Neuronal stem cell (in vitro differentiated cells): Measurements from ENCODE around the gene COPS7A.
"Not testable (repeated sequence)": the region's sequence is repeated elsewhere in the genome, so short reads cannot be mapped to it uniquely, and the experiment has no call there.

ENCODE experiments used
- DNase-seq: peaks from one replicate; pipeline ENCODE4 v3.0.0-alpha.2; 2013; ENCODE audit warnings: low spot score
- H2AFZ ChIP-seq: one replicate; pipeline ENCODE4 v1.6.1; 2013; ENCODE audit warnings: mild to moderate bottlenecking, low read length, inconsistent platforms
- H2AK5ac ChIP-seq: 2 replicates; pipeline ENCODE4 v1.6.1; 2013; ENCODE audit warnings: low read depth, mild to moderate bottlenecking, inconsistent platforms, low read length, moderate library complexity, mixed read lengths
- H2BK120ac ChIP-seq: 2 replicates; pipeline ENCODE4 v1.6.1; 2013; ENCODE audit warnings: low read depth, mild to moderate bottlenecking, inconsistent platforms, low read length, moderate library complexity, mixed read lengths
- H2BK12ac ChIP-seq: one replicate; pipeline ENCODE4 v1.6.1; 2013; ENCODE audit warnings: low read length, inconsistent platforms
- H2BK15ac ChIP-seq: 2 replicates; pipeline ENCODE4 v1.6.1; 2013; ENCODE audit warnings: mild to moderate bottlenecking, low read length, inconsistent platforms, mixed read lengths
- H2BK5ac ChIP-seq: one replicate; pipeline ENCODE4 v1.6.1; 2013; ENCODE audit warnings: inconsistent platforms, mild to moderate bottlenecking, low read length, moderate library complexity
- H3K14ac ChIP-seq: one replicate; pipeline ENCODE4 v1.6.1; 2013; ENCODE audit warnings: low read length, inconsistent platforms
- H3K18ac ChIP-seq: 2 replicates; pipeline ENCODE4 v1.6.1; 2013; ENCODE audit warnings: low read length, inconsistent platforms
- H3K23ac ChIP-seq: 2 replicates; pipeline ENCODE4 v1.6.1; 2013; ENCODE audit warnings: low read depth, mild to moderate bottlenecking, mixed read lengths, low read length, inconsistent platforms; ENCODE audit not compliant: poor library complexity
- H3K27ac ChIP-seq: replicated peaks from 3 replicates; pipeline ENCODE4 v1.5.1; 2013; ENCODE audit warnings: low read length, inconsistent platforms
- H3K27me3 ChIP-seq, 3 experiments: 2 replicates each; pipeline ENCODE4 v1.6.1; 2013; ENCODE audit warnings: low read length in 3 of 3, mild to moderate bottlenecking in 2 of 3, inconsistent platforms in 1 of 3, low read depth in 1 of 3, mixed read lengths in 1 of 3, moderate library complexity in 1 of 3; ENCODE audit not compliant: control insufficient read depth in 3 of 3, insufficient read depth in 3 of 3
- H3K36me3 ChIP-seq, 2 donors: replicated peaks in 1 of 2; 2 replicates each; pipeline ENCODE4 v1.6.1; 2013; ENCODE audit warnings: low read length in 2 of 2; ENCODE audit not compliant: control insufficient read depth in 2 of 2, insufficient read depth in 2 of 2
- H3K4ac ChIP-seq: 2 replicates; pipeline ENCODE4 v1.6.1; 2013; ENCODE audit warnings: inconsistent platforms, mild to moderate bottlenecking, low read length, moderate library complexity
- H3K4me1 ChIP-seq, 2 donors: 1 replicate in 1 of 2; 2 replicates in 1 of 2; pipeline ENCODE4 v1.6.1; 2013; ENCODE audit warnings: low read length in 2 of 2, low read depth in 1 of 2; ENCODE audit not compliant: control insufficient read depth in 2 of 2, insufficient read depth in 1 of 2
- H3K4me2 ChIP-seq: one replicate; pipeline ENCODE4 v1.6.1; 2013; ENCODE audit warnings: mild to moderate bottlenecking, low read length, inconsistent platforms; ENCODE audit not compliant: insufficient read depth, poor library complexity, severe bottlenecking
- H3K4me3 ChIP-seq, 2 donors: 2 replicates each; pipeline ENCODE4 v1.5.1; 2013; ENCODE audit warnings: low read length in 2 of 2, mild to moderate bottlenecking in 2 of 2, inconsistent platforms in 1 of 2, moderate library complexity in 1 of 2
- H3K79me1 ChIP-seq: one replicate; pipeline ENCODE4 v1.6.1; 2013; ENCODE audit warnings: low read depth, mild to moderate bottlenecking, inconsistent platforms, low read length, moderate library complexity
- H3K9ac ChIP-seq: one replicate; pipeline ENCODE4 v1.6.1; 2013; ENCODE audit warnings: mild to moderate bottlenecking, low read depth, low read length, inconsistent platforms; ENCODE audit not compliant: poor library complexity
- H3K9me3 ChIP-seq, 2 donors: replicated peaks in 1 of 2; 2 replicates each; pipeline versions ENCODE3 to v1.6.1; 2013; ENCODE audit warnings: low read length in 2 of 2, mild to moderate bottlenecking in 2 of 2, inconsistent platforms in 1 of 2, low read depth in 1 of 2, mixed read lengths in 1 of 2, moderate library complexity in 1 of 2; ENCODE audit not compliant: control insufficient read depth in 2 of 2, insufficient read depth in 1 of 2
- H4K8ac ChIP-seq: one replicate; pipeline ENCODE4 v1.6.1; 2013; ENCODE audit warnings: low read depth, mild to moderate bottlenecking, inconsistent platforms, low read length, moderate library complexity
- H4K91ac ChIP-seq: one replicate; pipeline ENCODE4 v1.6.1; 2013; ENCODE audit warnings: low read length, low read depth, mild to moderate bottlenecking, inconsistent platforms; ENCODE audit not compliant: poor library complexity
- WGBS, 2 donors: extraction: QIAGEN DNeasy Blood & Tissue Kit; methylation state at CpG; one replicate each; pipeline ENCODE4 v1.1.7; 2013; ENCODE audit warnings: missing lambda C conversion rate in 2 of 2, mixed read lengths in 1 of 2; ENCODE audit not compliant: insufficient read length in 2 of 2, insufficient replicate concordance in 1 of 2; ENCODE audit errors: extremely low coverage in 2 of 2; 5-methylcytosine and 5-hydroxymethylcytosine counted together

COPS7A gene

GRCh38 chr12:6742080-6742479 is 18.2 kb downstream of the COPS7A start:
- H3K9me3 ChIP-seq, H3K9ac ChIP-seq, H3K27ac ChIP-seq, H2BK15ac ChIP-seq, H4K8ac ChIP-seq, H2BK5ac ChIP-seq, DNase-seq, H3K4ac ChIP-seq, H3K4me1 ChIP-seq, H2BK12ac ChIP-seq, H3K4me3 ChIP-seq, H2AFZ ChIP-seq, H2AK5ac ChIP-seq, H4K91ac ChIP-seq, H3K27me3 ChIP-seq, H3K18ac ChIP-seq, H2BK120ac ChIP-seq, H3K79me1 ChIP-seq, H3K23ac ChIP-seq, H3K4me2 ChIP-seq, H3K14ac ChIP-seq: not testable (repeated sequence)
- WGBS, 2 donors, result no CpG with 5 or more reads among the region's 12 CpGs
- peaks cover 12 to 15% of the 10 kb centered on the region in 2 donors for H3K36me3 ChIP-seq

GRCh38 chr12:6742834-6743233 is 19.0 kb downstream of the COPS7A start:
- no peak overlapping the region for H2BK120ac ChIP-seq
- no peak overlapping the region for H3K14ac ChIP-seq
- H3K79me1 ChIP-seq, result no peaks in the 10 kb centered on the region
- no peak overlapping the region for H4K8ac ChIP-seq
- H2BK5ac ChIP-seq, result no peak overlapping the region
- no peak overlapping the region for H3K27ac ChIP-seq
- peaks cover 19 to 22% of the 10 kb centered on the region in 2 donors for H3K36me3 ChIP-seq
- WGBS, 2 donors, result no CpG with 5 or more reads among the region's 3 CpGs
- no peak overlapping the region for H2AFZ ChIP-seq
- H2BK12ac ChIP-seq, result no peak overlapping the region
- peaks cover 3 to 4% of the 10 kb centered on the region in 2 donors for H3K4me1 ChIP-seq
- no peak overlapping the region for H3K23ac ChIP-seq
- H3K18ac ChIP-seq, result no peak overlapping the region
- no peak for DNase-seq
- H3K9me3 ChIP-seq, result no peaks in the 10 kb centered on the region
- H4K91ac ChIP-seq, result no peak overlapping the region
- no peak overlapping the region for H3K9ac ChIP-seq
- H3K27me3 ChIP-seq, result no peaks in the 10 kb centered on the region
- no peak overlapping the region for H2AK5ac ChIP-seq
- H3K4me2 ChIP-seq, result no peak overlapping the region
- no peak overlapping the region for H2BK15ac ChIP-seq
- no peak overlapping the region for H3K4me3 ChIP-seq
- H3K4ac ChIP-seq, result no peak overlapping the region

- not testable (repeated sequence) for H2AK5ac ChIP-seq, H3K27me3 ChIP-seq, H3K14ac ChIP-seq, H2BK5ac ChIP-seq, H3K18ac ChIP-seq, H4K91ac ChIP-seq, H2BK12ac ChIP-seq, H3K9ac ChIP-seq, H2BK120ac ChIP-seq, H3K9me3 ChIP-seq, H4K8ac ChIP-seq, H3K4me2 ChIP-seq, H3K4me1 ChIP-seq, DNase-seq, H3K27ac ChIP-seq, H3K23ac ChIP-seq, H3K79me1 ChIP-seq, H3K4me3 ChIP-seq, H2AFZ ChIP-seq, H2BK15ac ChIP-seq, H3K4ac ChIP-seq
- no CpG with 5 or more reads among the region's 7 CpGs for WGBS, 2 donors
- peaks cover 23 to 27% of the 10 kb centered on the region in 2 donors for H3K36me3 ChIP-seq
These were observed 19.5 kb downstream of the COPS7A start for GRCh38 chr12:6743300-6743699.

GRCh38 chr12:6745741-6746525 is 22.1 kb downstream of the COPS7A start:
- no peak overlapping the region for H2BK5ac ChIP-seq
- H3K9ac ChIP-seq, result no peak overlapping the region
- peaks cover 3 to 4% of the 10 kb centered on the region in 2 donors for H3K4me1 ChIP-seq
- H3K14ac ChIP-seq, result no peak overlapping the region
- H3K23ac ChIP-seq, result no peak overlapping the region
- WGBS, 2 donors, result no CpG with 5 or more reads among the region's 13 CpGs
- no peak overlapping the region for H4K91ac ChIP-seq
- H2BK120ac ChIP-seq, result no peak overlapping the region
- H3K79me1 ChIP-seq, result no peaks in the 10 kb centered on the region
- H3K27me3 ChIP-seq, result no peaks in the 10 kb centered on the region
- no peak overlapping the region for H3K4ac ChIP-seq
- H2BK15ac ChIP-seq, result no peak overlapping the region
- no peak overlapping the region for H3K4me3 ChIP-seq
- no peak for DNase-seq
- H3K27ac ChIP-seq, result no peak overlapping the region
- H3K18ac ChIP-seq, result no peak overlapping the region
- peaks cover 43 to 53% of the 10 kb centered on the region in 2 donors for H3K36me3 ChIP-seq
- no peak overlapping the region for H3K4me2 ChIP-seq
- no peak overlapping the region for H2BK12ac ChIP-seq
- no peak overlapping the region for H2AFZ ChIP-seq
- H3K9me3 ChIP-seq, result no peaks in the 10 kb centered on the region
- no peak overlapping the region for H4K8ac ChIP-seq
- no peak overlapping the region for H2AK5ac ChIP-seq
